CD4-positive, alpha-beta T cell treated with Interleukin-15 for 1 hour (primary cell): Measurements from ENCODE around the gene APIP.
"Not testable (repeated sequence)": the region's sequence is repeated elsewhere in the genome, so short reads cannot be mapped to it uniquely, and the experiment has no call there.

Source experiments
- DNase-seq: peaks from one replicate; pipeline ENCODE4 v3.0.0-alpha.2; 2020

APIP gene

DNA sequence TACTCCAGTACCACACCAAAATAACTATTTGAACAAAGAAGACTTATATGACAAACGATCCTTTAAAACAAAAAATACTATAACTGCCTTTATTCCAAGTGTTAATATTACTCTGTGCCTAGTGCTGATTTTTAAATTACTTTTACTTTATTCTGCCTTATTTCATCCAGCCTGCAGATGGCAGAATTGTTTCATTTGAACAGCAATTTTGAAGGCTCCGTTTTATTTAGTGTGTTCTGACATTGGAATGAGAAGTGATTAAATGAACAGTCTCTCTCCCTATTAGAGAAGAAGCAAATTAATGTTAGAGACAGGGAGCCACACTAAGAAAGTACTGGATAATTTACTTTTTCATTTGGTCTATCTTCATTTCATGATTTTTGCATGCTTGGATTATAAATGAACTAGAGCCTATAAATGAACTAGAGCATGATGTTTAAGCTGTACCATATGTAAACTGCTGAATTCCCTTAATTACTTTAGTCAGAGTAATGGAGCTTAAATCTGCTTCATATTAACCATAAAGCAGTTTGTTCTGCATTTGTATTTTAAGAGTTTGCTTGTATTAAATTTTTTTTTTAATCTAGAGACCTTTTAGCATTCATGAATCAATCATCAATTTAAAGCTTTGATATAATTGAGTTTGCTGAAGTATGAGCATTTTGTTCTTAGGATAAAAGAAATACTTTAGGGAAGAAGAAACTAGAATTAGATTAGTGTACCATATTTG is 10.1 kb upstream of the APIP start:
- DNase-seq: no peak

DNA sequence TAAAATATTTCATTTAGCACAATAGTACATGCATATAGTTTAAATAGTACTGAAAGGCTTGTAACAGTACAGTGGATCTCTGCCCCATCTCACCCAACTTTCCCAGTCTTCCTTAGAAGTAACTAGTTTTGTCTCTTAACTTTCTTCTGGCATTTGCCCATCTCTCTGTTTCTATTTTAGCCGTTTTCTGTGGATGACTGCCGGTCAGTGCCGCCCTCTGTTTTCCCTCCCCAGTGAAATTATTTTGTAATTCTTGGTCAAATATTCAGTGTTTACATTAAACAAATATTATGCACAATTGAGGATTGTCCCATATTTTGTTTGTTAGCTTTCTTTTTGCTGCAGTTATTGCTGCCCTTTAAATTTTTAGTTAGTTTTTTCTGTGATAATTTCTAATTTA is 8.5 kb upstream of the APIP start:
- DNase-seq: no peak

DNA sequence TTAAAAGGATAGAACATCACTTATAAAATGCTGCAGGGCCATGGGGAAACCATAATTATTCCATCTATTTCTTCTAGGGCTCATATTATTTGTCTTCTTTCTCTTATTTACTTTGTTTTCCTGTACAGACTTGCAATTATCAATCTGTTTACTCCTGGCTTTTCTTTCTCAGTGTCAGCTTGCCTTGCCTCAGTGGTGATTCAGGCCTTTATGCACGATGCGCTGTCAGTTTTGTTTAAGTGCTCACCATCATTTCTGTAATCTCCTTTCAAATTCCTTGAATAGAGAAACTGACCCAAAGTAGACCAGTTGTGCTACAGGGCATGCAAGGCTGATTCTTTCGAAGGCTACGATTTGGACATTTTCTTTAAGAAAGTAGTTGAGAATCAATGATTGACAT is 5.0 kb upstream of the APIP start:
- no peak for DNase-seq

DNA sequence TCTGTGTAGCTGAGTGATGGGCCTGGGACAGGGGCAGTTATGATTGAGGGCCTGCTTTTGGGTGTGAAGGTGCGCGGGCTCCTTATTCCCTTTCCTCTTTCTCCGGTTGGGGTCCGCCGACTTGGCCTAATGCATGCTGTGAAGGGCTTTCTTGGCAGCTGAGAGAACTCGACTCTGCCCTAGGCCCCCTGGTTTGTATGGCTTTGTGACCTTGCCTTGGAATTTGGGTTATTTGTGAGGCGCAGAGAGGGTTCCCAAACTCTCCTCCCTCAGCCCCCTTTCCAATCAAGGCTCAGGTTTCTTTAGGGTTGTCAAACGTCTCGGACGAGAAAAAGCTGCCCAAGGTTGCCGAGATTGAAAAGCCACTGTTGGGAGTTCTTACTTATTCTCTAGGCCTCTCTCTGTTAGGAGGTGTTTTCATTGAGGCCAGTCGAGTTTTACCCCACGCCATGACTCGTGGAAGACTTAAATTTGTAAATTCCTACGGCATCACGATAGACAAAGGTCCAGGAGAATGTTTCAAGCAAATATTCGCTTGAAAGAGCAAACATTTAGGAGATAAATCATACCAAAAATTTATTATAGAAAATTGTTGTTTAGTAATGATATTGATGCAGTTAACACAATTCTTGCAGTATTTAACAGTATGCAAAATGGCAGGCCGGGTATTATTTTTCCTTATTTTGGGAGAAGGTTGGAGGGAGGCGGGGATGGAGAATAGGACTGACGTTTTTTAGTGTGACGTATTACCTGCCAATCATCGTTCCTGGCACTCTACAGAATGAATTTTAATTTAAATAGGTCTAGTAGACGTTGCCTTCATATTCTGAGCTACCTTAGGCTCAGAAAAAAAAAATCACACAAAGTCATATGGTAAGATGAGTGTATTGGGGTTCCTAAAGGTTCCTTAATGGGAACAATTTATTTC is 928 bp upstream of the APIP start:
- DNase-seq: no peak

DNA sequence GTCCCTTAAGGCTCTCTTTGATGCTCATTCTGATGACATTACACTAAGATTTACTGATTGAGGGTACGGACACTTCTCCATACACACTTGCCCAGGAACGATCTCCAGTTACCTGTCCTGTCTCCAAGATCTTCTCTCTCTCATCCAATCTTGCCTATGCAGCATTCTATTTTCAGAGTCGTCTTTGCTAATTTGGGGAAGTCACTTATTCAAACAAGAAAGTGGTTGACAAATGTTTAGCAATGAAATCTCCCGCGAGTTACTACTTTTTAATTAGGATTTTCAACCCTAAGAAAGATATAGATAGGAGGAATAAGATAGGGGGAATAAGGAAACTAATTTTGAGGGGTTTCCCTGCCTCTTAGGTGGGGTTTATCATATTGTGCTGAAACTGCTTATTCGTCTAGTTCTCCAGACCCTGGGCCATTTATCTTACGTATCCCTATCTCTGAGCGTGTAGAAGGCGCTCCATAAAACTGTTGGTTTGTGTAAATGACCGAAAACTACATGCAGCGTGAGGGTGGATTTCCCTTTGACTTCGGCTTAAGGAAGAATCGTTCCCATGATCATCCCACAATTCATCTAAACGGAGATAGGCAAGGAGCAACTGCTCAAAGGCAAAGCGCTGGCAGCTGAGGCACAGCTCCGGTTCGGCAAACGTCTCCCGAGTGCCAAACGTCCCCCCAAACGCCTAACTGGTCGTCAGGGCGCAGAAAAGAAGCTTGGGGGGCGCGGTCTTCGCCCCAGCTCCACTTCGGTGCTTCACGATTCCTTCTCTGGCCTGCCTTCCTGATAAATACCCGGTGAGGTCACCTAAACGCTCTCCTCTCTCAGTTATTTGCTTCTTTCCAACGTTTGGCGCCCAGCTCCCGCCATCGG is 804 bp downstream of the APIP start:
- DNase-seq: no peak

DNA sequence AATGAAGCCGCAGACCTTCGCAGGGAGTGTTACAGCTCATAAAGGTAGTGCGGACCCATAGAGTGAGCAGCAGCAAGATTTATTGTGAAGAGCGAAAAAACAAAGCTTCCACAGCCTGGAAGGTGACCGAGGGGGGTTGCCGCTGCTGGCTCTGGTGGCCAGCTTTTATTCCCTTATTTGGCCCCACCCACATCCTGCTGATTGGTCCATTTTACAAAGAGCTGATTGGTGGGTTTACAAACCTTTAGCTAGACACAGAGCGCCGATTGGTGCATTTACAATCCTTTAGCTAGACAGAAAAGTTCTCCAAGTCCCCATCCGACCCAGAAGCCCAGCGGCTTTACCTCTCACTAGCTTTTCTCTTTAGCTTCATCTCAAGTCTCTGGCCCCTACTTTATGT is 2.6 kb downstream of the APIP start:
- DNase-seq: not testable (repeated sequence)

DNA sequence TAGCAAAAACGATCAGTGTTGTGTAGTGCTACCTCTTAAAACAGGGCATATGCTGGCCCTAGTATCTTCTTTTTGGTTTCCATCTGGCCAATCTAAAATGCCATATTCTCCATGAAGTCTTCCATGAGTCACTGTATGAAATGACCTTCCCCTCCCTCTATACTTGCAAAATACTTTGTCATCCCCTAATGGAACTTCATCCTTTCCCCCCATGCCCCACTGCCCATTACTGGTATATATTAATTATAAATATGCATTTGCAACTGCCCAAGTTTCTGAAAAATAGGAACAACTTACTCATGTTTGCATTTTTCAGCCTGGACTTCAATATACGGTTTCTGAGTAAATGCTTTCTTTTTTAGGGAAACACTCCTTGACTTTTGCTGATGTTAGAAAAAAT is 4.5 kb downstream of the APIP start:
- no peak for DNase-seq

DNA sequence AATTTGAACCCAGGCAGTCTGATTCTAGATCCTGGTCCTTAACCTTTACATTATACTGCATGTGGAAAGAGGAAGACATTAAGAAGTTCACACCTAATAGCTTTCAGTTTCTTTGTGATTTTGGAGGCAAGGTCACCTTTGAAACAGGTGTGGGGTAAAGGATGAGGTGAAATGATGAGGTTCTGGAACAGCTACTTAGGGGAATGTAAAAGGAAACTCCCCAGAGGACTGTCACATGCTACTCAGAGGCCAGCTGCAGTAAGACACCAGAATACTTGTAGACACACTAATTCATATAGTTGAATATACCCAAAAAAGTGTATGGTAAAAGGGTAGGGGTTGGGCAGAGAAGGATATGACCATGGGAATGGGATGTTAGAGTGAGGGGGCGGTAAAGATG is 5.4 kb downstream of the APIP start:
- DNase-seq: no peak

DNA sequence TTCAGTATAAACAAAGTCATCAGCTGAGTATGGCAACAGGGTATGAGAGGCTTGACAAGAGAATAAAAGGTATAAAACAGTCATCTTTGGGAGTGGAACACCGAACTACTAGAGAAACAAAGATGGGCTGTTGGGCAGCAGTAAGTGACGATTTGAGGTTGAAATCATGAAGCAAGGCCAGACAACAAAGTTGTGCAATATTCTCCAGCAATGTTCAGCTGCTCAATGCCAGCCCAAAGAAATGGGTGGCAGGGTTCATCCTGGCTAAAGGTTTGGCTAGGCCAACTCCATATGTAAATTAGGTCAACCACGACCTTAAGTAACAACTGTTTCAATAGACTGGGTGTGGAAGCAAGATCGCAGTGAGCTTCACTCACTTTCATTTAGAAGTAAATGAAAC is 6.2 kb downstream of the APIP start:
- DNase-seq: no peak

DNA sequence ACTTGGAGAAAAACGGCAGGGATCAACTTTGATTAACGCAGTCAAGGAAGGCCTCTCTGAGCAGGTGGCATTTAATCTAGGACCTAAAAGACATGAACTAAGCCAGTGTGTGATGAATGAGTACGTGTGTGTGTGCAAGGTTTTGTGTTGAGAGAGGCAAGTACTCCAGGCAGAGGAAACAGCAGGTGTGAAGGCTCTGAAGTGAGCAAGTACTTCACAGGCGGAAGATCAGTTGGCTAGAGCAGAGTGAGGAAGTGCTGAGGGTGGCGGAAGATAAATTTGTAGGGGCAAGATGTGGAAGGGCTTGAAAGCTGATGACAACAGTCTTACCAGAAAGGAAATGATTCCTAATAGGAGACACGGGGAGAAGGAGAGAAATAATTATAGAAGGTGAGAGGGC is 6.8 kb downstream of the APIP start:
- no peak for DNase-seq

DNA sequence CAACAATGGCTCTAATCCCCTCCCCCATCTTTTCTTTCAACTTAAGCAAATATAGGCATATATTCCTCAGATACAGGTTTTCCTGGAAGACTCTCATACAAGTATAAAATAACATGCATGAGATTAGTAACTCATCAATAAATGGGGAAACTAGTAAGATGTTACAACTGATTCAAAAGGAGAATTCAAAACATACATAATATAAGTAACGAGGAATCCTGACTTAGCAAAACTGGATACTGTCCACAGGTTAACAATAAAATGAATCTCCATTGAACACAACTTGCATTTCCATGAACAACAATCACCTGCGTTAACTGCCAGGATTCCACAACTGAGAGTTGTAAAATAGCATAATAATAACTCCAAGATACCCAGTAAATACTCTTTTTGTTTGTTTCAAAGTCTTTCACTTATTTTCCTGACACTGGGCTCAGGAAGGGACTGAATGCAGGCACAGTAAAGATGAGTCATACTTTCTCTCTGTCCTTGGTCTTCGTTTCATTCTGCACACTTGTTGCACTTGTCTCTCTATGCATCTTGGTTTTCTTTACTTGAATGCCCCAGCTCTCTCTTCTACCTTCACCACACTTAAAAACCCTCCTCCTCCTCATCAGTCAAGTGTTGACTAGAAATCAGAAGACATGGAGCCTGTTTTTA is 8.1 kb downstream of the APIP start:
- DNase-seq: no peak

DNA sequence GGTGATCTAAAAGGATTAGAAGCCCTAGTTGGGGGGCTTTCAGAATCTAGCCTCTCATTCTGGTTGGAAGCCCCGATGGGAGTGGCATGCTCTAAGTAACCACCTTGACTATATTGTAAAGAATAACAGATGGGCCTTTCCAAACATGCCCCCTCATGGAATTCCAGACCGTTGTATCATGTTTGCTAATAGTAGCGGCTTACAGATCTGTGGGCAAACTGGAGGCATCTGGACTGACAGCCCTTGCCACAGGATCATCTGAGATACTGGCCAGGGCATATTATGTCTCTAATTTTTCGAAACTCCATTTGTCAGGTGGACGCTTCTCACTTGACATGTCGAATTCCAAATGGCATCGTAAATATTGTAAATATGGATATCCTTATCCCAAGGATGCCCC is 10.5 kb downstream of the APIP start:
- DNase-seq: no peak

DNA sequence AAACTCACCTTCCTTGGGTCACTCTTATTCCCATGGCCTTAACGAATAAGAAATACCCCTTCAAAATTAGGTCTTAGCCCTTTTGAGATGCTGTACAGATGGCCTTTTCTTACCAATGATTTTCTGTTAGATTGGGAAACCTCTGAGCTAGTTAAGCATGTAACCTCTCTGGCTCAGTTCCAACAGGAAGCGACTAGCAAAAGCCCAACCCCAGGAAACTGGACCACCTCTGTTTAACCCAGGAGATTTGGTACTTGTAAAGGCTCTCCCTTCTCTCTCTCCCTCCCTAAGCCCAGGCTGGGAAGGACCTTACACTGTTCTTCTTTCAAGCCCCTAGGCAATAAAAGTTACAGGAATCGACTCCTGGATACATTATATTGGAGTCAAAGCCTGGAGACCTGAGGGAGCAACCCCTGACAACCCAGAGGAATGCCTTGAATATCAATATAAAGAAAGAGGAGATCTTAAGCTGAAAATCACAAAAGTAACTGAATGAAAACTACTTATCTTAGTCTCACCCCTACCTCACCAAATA is 11.7 kb downstream of the APIP start:
- DNase-seq: no peak

DNA sequence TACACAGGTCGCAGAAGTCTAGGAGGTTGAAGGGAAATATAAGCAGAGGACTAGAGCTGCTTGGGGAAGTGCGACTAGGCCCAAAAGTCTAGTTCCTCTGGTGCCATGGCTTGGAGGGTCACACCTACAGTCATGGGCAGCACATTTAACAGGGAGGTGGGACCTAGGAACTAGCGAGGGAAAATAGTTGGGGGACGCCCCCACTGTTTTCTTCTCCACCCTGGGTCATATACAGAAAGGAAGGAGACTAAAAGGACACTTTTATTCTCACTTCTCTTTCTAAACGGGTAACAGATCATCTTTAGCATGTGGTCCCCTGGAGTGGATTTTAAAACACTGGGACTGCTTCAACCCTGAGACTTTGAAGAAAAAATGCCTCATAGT is 16.6 kb downstream of the APIP start:
- DNase-seq: no peak

DNA sequence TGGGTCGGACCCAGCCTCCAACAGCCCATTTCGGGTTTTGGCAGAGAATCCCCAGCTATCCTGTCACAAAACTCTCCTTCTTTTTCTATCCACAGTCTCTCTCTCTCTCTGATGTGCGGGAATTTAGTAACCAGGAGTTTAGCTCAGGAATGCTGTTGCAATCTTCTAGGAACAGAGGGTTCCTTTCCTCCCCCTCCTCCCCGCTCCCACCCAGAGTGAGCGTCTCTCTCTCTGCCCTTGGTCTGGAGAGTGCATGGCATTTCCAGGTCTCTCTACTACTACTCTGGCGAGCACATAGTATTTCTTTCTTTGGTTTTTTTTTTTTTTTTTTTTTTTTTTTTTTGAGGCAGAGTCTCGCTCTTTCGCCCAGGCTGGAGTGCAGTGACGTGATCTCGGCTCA is 17.7 kb downstream of the APIP start:
- DNase-seq: no peak

DNA sequence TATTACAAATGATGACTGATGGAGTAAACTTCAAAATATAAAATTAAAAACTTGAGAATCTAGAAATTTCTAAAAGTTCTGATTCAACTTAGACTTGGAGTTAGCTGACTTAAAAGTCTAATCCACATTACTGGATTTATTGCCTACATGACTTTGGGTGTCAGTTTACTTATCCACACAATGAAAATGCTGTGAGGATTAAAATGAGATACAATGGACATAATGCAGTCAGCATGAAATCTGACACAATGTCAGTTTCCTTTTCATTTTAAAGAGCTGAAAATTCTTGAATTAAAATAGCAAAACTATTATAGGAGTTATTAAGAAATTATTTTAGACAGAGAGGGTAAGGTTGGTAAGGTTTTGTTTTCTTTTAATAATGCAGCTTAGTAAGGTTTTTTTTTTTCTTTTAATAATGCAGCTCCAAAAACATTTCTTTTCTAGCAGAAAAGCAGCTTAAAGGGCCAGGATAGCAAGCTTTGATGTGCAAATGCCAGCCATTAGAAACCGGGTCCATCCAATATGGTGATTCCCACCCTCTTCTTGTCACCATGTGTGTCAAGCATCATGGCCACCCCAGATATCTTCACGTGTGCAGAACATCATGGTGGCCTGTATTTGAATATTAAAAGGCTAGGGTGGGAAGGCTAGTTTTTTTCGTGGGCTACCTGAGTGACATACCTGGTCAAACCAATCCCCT is 18.9 kb downstream of the APIP start:
- DNase-seq: no peak

DNA sequence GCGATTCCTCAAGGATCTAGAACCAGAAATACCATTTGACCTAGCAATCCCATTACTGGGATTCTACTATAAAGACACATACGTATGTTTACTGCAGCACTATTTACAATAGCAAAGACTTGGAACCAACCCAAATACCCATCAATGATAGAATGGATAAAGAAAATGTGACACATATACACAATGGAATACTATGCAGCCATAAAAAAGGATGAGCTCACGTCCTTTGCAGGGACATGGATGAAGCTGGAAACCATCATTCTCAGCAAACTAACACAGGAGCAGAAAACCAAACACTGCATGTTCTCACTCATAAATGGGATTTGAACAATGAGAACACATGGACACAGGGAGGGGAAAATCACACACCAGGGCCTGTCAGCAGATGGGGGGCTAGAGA is 20.0 kb downstream of the APIP start:
- not testable (repeated sequence) for DNase-seq

DNA sequence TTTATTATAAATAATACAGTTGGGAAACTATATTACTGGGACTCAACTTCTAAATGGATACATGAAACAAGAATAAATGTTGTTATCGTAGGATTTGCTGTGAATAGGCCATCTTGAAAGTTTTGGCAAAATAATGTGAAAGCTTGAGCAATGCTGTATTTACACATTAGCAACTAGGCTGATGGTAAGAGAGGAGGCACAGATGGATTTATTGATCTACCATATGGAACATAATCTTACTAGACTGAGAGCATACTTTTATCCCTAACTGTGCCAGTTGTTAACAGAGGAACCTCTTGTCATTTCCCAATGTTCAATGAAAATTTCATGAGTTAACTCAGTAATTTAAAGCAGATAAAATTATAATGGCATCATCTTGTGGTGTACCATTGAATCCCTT is 22.8 kb downstream of the APIP start:
- DNase-seq: no peak

DNA sequence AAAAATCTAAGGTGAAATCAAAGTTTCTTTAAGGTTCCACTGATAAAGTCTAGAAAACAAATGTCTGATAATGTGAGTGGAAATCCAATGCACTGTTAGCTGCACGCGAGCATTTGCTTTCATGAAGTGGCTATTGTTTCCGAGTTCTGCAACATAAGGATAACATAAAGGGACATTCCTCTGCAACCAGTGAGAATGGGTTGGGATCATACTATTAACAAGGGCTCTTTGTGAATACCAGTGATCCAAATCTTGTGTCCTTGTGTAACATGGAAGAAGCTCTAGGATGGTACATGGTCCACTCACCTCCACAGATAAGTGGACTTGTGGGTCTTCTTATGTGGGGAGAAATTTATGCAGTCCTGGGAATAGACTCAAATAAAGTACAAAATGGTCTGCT is 24.6 kb downstream of the APIP start:
- DNase-seq: no peak

DNA sequence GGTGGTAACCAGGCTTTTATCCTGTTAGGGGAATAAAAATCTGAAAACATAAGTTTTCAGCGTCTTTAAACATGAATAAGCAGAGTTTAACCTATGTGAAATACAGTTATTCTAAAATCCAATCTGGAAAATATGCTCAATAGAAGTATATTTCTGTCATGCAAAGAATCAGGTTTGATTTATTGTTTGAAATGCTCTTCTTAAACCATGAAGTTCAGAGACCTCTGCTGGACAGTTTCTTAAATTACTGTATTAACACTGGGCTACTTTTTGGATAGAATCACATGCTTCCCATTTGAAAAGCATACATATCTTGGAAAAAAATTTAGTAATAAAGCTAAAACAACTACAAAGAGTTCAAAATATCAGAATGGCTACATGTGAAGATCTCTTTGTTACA is 25.4 kb downstream of the APIP start:
- no peak for DNase-seq

DNA sequence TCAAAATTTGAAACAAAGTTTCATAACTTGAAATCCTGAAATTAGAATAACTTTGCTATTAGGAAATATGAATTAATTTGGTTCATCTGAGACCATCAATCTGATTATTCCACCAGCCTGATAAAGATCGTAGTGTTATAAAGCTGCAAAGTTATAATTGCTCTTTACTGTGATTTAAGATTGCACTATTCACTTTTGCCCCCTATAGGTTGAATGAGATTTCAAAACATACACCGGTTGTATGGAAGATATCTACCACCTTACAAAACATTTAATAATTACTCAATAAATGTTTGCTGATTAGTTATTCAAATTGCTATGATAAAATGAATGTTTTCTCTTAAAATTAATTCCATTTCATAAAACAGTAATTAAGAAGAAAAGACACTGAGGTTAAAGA is 26.1 kb downstream of the APIP start:
- DNase-seq: no peak

DNA sequence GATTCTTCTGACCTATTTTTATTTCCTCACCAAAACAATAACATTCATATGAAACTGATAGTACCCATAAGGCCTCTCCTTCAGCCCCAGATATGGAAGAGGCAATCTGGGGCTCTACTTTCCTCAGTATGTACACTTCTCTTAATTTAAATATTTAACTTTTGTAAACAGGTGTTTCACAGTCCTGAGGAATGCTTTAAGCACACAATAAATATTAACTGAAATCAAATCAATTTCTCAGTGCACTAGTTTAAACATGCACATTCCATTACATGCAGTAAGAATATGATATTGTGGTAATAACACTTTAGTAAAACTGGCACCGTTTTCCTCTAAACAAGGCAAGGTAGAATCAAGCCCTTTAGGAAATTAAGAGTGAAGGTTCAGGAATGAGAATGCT is 28.9 kb downstream of the APIP start:
- no peak for DNase-seq
